HuH-7 (cell line): ENCODE data around the gene RPGRIP1L.

Experiments used
- DNase-seq: peaks from one replicate; pipeline ENCODE4 v3.0.0; 2011; ENCODE audit warnings: low spot score

The RPGRIP1L gene

DNA sequence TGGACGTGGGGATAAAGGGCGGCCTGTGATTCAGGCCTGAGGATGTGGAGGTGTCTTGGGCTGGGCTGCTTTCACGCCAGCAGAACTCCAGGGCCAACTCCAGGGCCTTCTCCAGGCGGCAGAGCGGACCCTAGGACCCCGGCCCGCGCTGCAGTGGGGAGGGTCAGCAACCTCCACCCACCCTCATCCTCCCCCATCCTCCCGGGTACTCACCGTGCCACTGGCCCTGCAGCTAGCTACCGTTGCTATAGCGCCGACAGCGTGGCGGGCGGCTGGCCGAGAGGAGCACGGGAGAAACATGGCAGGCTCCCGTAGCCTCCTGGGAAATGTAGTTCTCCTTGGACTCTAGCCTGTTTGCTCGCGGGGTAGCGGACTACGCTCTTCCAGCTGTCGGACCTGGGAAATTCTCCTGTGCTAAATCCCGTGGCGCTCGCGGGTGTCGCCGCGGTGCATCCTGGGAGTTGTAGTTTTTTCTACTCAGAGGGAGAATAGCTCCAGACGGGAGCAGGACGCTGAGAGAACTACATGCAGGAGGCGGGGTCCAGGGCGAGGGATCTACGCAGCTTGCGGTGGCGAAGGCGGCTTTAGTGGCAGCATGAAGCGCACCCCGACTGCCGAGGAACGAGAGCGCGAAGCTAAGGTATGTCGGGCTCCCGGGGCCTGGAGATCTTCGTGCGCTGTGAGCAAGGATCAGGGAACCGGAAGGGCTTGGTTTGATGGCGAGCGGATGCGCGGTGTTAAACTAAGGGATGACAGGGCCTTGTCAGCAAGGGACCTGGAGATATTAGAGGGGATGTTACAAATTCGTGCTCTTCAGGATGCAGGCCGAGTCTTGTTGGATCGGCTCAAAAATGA lies at the start of gene RPGRIP1L, which contains the start of gene FTO:
RPGRIP1L (minus strand) TSS at position 270 of the 855 bp plus-strand sequence. CDS start 3,136 bp downstream, outside the sequence.
FTO (plus strand) TSS at position 567 of the 855 bp plus-strand sequence.
- peak; percentile 77 for DNase-seq

DNA sequence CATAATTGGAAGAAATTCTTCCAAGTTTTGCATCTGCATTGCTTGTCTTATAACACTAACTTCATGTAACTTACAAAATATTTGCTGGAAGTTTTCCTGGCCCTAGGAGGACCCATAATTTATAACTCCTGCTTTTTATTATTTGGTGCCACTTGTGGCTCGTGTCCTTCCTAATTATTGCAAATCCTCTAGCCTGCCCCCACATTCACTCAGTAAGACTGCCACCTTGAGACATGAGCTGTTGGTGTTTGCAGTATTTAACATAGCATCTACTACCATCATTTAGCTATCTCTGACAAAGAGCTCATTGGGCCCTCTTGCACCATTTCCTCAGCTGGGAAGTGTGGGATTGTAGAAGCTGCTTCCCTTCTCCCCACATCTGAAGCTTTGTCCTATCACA lies 49.8 kb upstream of the RPGRIP1L start:
- DNase-seq, result no peak

DNA sequence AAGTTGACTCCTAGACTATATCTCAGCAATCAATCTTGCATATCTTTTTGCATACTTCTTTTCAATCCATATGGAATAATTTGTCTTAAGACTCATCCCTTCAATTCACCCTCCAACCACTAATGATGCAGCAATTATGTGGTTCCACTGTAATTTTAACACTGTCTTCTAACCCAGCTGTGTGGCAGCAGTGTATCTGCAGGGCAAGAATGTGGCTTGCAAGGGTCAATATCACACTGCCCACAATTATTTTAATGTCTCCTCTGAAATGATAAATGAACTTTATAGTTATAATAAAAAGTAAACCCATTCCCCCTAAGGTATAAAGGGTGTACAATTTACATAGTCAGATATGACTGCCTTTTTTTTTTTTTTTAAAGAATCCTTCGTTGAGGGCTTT lies 48.9 kb upstream of the RPGRIP1L start:
- DNase-seq, result no peak

- no peak for DNase-seq
These were observed 42.2 kb upstream of the RPGRIP1L start for GRCh38 chr16:53745753-53746266.

DNA sequence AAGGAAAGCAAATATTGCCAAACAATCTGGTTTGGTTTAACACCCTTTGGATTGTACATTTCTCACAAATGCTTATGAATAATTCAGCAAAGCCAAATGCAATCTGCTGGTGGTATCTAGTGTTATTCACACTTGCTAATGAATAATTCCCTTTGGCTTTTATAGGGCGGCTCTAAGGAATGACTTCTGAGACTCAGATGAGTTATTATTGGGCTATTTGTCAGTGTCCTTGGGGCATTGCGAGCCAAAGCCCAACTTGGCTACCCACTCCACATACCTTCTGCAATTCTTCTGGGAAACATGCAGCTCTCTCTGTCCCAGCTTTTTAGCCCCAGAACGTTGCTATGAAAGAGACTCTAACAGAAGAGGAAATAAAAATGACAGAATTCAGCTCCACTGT lies 41.4 kb upstream of the RPGRIP1L start:
- DNase-seq, result no peak

DNA sequence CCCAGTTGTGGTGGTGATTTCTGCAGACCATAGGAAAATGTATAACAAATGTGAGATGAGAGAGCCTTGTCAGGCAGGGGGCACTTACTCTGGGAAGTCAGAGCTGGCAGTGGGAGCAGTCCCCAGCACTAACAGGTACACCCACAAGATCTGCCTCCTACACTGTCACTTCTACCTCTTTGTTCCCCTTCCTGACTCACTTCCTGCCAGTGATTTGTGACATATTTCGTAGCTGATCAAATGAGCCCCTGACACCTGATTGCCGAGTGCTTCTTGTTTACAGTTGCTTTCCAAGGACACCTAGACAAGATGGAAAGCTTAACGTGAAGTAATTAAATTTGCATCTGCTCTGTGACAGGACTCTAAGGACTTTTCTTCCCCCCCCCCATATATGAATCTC lies 40.8 kb upstream of the RPGRIP1L start:
- DNase-seq, result no peak

- DNase-seq, result no peak
These were observed 39.5 kb upstream of the RPGRIP1L start for GRCh38 chr16:53743149-53743566.

DNA sequence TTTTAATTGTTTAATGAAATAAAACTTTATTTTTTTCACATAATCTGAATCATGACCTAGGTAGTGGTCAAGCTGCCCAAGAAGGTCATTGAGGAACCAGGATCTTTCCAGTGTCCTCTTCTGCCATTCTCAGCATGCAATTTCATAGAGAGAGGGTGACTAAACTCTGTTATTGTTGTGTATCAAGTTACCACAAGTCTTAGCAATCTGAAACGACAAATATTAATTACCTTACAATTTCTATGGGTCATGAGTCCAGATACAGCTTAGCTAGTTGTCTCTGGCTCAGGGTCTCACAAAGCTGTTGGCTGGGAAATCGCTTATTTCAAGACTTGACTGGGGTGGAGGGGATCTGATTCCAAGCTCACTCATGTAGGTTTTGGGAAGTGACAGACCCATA lies 37.9 kb upstream of the RPGRIP1L start:
- DNase-seq, result no peak

GRCh38 chr16:53740933-53741531 lies 37.4 kb upstream of the RPGRIP1L start:
- DNase-seq, result no peak

DNA sequence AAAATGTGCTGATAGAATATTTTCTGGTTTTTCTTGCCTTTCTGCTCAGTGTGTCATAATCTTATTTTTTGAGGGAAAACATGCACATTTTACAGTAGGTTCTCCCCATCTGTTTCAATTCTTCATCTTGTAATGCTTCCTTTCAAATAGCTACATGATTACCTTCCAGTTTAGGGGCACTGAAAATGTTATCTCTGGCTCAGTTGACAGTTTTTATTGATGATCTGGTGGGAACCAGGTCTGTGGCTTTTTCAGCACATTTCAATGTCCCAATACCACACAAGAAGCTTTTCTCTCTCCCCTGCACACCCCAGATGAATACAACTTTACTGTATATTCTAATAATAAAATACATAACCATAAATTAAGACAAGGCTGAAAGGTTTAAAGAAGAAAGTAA lies 36.8 kb upstream of the RPGRIP1L start:
- no peak for DNase-seq

GRCh38 chr16:53737552-53737951 lies 33.9 kb upstream of the RPGRIP1L start:
- DNase-seq, result no peak

DNA sequence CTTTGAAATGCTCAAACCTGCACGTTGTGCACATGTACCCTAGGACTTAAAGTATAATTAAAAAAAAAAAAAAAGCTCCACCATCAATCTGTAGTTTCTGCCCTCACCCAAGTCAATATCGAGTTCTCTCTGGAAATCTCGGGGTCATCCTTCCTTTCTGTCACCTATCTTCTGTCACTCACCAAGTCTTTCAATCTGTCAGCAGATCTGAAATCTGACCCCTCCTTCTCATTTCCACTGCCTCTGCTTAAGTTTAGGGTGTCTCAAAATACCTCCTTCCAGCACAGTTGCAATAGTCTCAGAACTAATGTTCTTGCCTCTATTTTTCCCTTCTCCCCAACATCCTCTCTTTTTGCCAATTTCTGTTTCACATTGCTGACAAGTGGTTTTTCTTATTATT lies 32.6 kb upstream of the RPGRIP1L start:
- no peak for DNase-seq

DNA sequence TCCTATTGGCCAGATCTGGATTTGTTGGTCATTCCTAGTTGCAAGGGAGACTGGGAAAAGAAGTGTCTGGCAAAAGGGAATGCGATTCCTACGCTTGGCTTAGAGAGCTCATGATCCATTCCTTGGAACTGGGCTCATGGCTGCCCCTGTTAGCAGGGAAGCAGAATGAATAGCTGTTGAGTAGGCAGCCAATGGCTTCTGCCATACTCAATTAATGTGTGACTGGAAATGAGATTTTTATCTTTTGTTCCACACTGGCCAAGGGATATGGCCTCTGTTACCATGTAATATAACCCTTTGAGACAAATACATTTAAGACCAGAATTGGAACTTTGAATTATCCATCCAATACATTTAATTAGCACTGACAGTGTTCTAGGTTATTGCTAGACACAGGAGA lies 31.2 kb upstream of the RPGRIP1L start:
- no peak for DNase-seq

DNA sequence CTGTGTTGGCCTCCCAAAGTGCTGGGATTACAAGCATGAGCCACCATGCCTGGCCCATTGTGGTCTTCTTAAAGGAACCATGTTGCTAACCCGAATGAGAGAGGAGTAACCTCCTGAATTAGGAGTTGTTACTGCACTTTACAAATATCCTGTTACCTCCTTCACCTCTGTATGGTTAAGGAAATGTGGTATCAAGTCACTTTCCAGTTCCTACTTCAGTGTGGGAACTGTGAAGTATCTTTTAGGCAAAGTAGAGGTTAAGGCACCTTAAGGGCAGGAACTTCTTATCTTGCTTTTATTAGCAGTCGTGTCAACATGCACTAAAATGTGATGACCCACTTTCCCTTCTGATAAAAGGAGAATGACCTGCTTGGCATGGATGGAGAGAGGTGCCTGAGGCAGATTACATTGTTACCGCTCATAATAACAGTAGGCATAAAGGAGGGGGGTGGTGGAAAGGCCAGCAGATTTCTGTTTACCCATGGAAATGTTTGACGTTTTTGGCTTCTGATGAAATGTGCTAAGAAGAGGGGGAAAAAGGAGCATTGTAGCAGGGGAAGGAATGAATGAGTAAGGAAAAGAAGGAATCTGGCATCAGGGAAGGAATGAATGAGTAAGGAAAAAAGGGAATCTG lies 28.8 kb upstream of the RPGRIP1L start:
- DNase-seq, result no peak

DNA sequence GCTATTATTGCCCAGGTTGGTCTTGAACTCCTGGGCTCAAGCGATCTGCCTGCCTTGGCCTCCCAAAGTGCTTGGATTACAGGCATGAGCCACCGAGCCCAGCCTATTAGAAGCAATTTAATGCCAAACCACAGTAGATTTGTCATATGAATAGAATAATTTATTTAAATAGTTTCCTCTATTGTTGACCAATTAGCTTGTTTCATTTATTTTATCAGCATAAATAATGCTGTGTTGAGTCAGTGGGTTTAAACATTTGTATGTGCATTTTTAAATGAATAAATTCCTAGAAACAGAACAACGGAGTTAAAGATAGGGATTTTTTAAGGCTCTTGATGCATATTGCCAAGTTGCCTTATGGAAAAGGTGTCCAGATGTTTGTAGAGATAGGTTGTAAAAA lies 27.0 kb upstream of the RPGRIP1L start:
- no peak for DNase-seq

DNA sequence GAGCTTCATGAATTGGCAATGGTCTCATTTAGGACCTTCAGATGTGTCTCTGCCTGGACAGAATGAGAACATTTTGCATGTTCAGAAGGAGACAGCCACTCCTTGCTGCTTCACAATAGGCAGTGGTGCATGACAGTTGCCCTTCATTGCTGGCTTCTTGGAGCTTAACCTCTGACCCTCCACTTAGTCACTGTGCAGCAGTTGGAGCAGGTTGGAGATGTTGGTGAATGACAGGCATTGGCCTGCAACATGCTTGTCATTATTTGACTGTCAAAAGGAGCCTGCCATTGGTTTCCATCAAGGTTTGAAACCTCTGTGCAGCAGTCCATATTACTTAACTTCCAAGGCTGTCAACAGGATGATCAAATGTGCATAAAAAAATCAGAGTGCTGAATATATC lies 23.0 kb upstream of the RPGRIP1L start:
- no peak for DNase-seq

DNA sequence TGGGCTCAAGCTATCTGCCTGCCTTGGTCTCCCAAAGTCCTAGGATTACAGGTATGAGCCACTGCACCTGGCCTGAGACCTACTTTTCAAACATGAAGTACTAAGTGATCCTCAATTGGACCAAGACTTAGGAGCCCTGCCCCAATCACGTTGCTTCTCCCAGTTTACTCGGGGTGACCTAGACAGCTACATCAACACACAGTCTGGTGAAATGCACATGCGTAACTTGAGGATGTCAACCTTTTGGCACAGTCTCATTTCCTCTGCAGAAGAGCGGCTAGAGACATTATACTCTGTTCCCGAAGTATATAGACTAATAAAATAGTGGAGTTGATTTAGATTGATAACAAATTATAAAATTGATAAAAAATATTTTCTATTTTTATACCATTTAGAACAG lies 17.4 kb upstream of the RPGRIP1L start:
- DNase-seq, result no peak

DNA sequence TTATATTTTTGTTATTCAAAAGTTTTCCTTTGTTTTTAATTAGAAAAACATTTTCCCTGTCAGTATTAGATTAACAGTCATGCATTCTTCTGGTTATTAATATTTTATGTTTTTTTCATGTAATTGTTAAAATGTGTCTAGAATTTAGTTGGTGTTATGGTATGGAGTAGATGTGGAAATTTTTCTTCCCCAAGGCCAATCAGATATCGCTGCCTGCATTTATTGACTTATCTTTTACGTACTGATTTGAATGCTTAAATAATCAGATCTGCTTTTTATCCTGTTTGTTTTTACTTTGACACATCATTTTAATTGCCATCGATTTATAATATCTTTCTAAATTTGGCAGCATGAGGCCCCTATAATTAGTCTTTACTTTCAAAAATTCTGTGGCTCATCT lies 13.9 kb upstream of the RPGRIP1L start:
- no peak for DNase-seq

GRCh38 chr16:53715023-53715384 lies 11.3 kb upstream of the RPGRIP1L start:
- no peak for DNase-seq

- DNase-seq, result no peak
These were observed 10.8 kb upstream of the RPGRIP1L start for GRCh38 chr16:53714205-53715022.

- no peak for DNase-seq
These were observed 9.9 kb upstream of the RPGRIP1L start for GRCh38 chr16:53713403-53714204.
